ENCODE data around the gene LHFPL6. TPM values are rescaled to one million over a fixed set of nuclear protein-coding genes. Genes with fewer than 3 reads are reported as not detected.

LHFPL6 gene
- polyA plus RNA-seq, 3 donors = 39.0 to 42.8 (median 40.2) TPM

GRCh38 chr13:39559847-39560246, 43.1 kb downstream of the LHFPL6 start:
- DNase-seq (ENCODE audit: low read depth in 3 of 3, low spot score in 2 of 3) = no peak

DNA sequence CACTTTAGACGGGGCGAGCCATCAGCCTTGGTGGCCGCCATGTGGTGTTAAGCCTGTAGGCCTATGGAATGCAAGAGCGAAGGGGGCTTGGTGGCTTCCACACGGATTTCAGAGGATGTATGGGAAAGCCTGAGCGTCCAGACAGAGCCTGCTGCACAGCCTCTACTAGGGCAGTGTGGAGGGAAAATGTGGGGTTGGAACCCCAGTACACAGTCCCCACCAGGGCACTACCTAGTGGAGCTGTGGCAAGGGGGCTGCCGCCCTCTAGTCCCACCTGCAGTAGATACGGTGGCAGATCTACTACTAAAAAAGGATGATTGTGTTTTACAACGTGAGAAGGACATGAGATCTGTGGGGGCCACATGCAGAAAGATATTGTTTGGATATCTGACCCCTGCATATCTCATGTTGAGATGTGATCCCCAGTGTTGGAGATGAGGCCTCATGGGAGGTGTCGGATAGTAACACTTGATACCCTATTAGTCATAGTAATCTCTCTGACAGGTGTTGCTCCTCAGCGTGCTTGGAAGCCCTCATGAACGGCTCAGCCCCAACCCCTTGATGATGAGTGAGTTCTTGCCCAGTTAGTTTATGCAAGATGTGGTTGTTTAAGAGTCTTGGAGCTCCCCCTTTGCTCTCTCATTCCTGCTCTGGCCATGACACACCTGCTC, 45.6 kb downstream of the LHFPL6 start:
- DNase-seq (ENCODE audit: low read depth in 3 of 3, low spot score in 2 of 3) = no peak

GRCh38 chr13:39556866-39557265, 46.1 kb downstream of the LHFPL6 start:
- no peak for DNase-seq (ENCODE audit: low read depth in 3 of 3, low spot score in 2 of 3)

DNA sequence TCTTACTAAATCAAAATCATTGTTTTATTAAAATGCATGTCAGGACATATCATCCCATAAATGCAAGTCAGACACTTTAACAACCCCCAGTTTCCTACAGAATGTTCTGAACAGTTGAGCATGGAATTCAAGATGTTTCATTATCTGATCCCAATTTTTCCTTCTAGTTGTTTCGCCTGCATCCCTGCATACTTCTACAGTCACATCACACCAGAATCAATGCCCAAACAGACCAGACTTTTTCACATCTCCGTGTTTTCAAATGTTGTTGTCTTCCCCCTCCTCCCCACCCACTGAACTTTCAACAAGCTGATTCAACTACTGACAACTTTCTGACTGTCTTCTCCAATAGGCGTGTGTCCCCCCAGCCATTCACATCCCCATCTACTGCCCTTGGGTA, 48.6 kb downstream of the LHFPL6 start:
- DNase-seq (ENCODE audit: low read depth in 3 of 3, low spot score in 2 of 3) = no peak

- DNase-seq (ENCODE audit: low read depth in 3 of 3, low spot score in 2 of 3) = no peak
Observed at GRCh38 chr13:39552246-39552645, 50.7 kb downstream of the LHFPL6 start.

DNA sequence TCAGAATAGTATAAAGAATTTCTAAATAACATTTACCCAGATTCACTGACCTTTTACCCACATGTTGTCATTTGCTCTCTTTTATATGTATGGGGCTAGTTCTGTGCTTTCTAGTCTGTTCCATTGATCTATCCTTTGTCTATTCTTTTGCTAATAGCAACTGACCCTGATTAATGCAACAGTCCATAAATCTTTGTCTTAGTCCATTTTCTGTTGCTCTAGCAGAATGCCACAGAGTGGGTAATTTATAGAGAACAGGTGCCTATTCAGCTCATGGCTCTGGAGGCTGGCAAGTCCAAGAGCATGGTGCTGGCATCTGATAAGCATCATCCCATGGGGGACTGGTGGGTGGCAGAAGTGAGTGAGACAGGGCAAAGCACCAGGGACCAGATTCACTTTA, 52.1 kb downstream of the LHFPL6 start:
- no peak for DNase-seq (ENCODE audit: low read depth in 3 of 3, low spot score in 2 of 3)

DNA sequence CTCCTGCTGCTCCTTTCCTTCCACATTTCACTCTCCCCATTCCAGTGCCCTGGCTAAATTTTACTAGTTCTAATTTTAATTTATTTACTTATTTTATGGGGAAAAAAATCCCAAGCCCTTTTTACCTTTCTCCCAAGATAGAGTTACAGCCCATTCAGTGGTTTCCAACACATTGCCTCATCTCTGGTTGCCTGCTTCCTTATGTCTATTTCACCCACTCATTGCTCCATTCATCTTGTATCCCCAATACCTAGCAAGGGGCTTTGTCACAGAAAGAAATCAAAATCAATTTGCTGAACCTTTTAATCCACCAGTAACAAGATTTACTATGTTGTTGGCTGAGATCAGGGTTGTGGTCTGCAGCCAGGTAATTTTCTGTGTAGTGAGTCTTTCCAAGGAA, 55.9 kb downstream of the LHFPL6 start:
- no peak for DNase-seq (ENCODE audit: low read depth in 3 of 3, low spot score in 2 of 3)

DNA sequence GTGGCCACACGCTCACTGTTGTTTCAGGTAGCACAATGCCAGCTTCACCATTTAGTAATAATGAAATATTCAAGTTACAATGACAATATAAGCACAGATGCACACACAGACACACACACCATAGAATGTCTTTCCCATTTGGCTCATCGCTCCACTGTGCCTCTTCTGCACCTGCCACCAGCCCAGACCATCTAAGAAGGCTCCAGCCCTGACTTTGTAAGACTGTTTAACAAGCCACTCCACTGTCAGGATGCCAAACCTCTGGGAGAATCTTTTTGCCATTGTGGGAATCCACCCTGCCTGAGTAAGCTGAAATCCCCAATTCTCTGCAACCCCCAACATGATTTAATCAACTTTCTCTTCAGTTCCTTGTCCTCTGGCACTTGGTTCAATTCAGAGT, 60.6 kb downstream of the LHFPL6 start:
- DNase-seq (ENCODE audit: low read depth in 3 of 3, low spot score in 2 of 3) = no peak

GRCh38 chr13:39540929-39541605, 61.9 kb downstream of the LHFPL6 start:
- no peak for DNase-seq (ENCODE audit: low read depth in 3 of 3, low spot score in 2 of 3)

- no peak for DNase-seq (ENCODE audit: low read depth in 3 of 3, low spot score in 2 of 3)
Observed at GRCh38 chr13:39538816-39539790, 63.9 kb downstream of the LHFPL6 start.

DNA sequence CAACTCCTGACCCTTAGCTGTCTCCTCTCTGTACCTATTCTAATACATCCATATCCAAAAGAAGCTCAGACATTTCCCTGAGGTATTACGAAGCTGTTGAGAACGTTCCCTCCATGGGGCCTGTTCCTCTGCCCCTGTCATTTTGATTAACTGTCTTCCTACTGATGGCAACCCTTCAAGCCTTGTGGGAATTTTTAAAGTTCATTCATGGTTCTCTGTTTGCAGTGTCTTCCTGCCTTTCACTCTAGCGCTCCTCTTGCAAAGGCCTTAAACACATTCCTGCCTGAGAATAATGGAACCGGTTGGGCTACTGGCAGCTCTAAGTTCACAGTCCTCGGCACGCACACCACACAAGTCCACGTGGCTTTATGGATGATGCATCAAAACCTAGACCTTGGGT, 66.1 kb downstream of the LHFPL6 start:
- DNase-seq (ENCODE audit: low read depth in 3 of 3, low spot score in 2 of 3) = no peak

GRCh38 chr13:39536274-39536673, 66.7 kb downstream of the LHFPL6 start:
- DNase-seq (ENCODE audit: low read depth in 3 of 3, low spot score in 2 of 3) = no peak

DNA sequence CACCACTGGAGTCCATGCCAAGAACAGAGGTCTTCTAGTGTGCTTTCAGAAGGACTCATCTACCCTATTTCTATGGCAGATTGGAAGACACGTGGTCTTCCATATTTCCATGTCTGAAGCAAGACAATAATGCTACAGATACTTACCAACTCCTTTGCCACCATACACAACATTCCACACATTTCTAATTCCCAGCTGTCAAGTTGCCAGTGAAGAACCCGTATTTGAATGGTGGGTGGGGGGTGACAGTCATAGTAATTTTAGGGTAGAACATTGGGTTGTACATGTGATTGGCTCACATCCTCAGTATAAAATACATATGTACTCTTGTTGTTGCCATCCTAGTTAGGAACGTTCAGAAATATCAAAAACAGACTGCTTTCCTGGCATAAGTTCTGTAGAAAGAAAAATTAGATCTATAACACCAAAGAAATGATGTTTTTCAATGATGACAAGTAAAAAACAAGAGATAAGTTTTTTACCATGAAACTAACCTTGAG, 69.3 kb downstream of the LHFPL6 start:
- no peak for DNase-seq (ENCODE audit: low read depth in 3 of 3, low spot score in 2 of 3)

DNA sequence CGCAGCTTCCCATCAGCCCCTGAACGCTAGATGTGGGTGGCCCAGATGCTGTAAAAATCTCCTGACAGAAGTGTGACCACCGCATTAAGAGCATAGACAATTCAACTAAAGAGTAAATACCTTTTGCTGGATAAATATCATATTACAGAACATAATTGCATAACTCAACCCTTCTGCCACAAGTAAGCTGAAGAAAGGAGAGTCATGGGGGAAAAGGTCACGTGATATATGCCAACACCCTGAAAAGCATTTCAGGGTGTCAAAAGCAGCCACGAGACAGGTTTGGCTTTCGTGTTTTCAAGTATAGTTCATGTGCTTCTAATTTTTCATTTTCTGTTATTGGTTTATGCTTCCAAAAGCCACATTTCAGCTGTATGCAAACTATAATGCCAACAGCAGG, 71.3 kb downstream of the LHFPL6 start:
- no peak for DNase-seq (ENCODE audit: low read depth in 3 of 3, low spot score in 2 of 3)

- no peak for DNase-seq (ENCODE audit: low read depth in 3 of 3, low spot score in 2 of 3)
Observed at GRCh38 chr13:39530916-39531315, 72.1 kb downstream of the LHFPL6 start.

- DNase-seq (ENCODE audit: low read depth in 3 of 3, low spot score in 2 of 3) = no peak
Observed at GRCh38 chr13:39528661-39528980, 74.4 kb downstream of the LHFPL6 start.

- no peak for DNase-seq (ENCODE audit: low read depth in 3 of 3, low spot score in 2 of 3)
Observed at GRCh38 chr13:39527961-39528660, 74.9 kb downstream of the LHFPL6 start.

DNA sequence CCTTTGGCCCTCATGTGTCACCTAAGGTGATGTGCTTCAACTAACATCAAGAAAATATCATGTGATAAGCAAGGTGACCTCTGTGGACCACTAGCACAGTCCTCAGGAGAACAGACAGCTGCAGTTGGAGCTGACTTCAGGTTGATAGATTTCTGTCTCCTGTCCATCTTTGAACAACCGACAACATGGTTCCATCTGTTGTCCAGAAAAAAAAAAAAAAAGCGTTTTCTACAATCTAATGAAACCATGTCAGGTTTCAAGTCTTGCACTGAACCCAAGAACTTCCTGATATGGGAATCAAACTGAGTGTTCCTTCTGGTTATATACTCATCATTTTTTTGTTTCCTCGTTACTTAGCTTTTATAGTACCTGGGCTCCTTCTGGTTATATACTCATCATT, 75.7 kb downstream of the LHFPL6 start:
- no peak for DNase-seq (ENCODE audit: low read depth in 3 of 3, low spot score in 2 of 3)

GRCh38 chr13:39526499-39526898, 76.5 kb downstream of the LHFPL6 start:
- no peak for DNase-seq (ENCODE audit: low read depth in 3 of 3, low spot score in 2 of 3)

DNA sequence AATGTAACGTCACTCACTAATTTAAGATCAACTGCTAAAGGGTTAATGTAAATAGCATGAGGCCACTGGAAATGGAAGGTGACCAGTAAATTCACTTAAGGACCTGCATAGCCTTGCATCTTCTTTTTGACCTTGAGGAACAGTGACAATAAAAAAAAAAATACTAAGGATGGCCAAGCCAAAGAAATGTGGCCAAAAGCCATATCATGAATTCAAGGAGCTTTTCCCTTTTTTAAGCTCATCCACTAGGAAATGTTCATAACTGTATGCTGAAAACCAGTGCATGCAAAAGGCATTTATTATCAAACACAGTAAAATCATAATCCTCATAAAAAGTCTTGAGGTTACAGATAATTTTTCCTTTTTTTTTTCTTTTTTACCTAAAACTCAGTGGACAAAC, 77.5 kb downstream of the LHFPL6 start:
- no peak for DNase-seq (ENCODE audit: low read depth in 3 of 3, low spot score in 2 of 3)

DNA sequence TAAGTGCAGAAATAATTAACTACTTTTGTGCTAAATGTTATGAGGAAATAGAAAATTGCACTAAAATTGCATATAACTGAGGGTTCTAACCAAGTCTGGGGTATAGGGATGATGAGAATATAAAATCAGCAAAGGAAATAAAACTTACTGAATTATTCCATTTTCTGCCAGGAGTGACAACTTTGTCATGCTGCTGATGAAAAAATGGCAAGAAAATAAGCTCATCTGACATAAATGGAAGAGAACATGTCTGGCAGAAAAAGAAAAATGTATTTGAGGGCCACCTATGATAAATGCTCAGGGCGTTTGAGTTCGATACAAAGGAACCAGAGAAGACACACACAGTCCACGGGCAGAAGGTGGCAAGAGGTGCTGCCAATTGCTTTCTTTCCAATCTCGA, 78.2 kb downstream of the LHFPL6 start:
- no peak for DNase-seq (ENCODE audit: low read depth in 3 of 3, low spot score in 2 of 3)
